Measurements from ENCODE around the gene ZNF787.
A peak's percentile ranks its signal among the peaks of the same experiment; 100 is the strongest.

The ZNF787 gene

DNA sequence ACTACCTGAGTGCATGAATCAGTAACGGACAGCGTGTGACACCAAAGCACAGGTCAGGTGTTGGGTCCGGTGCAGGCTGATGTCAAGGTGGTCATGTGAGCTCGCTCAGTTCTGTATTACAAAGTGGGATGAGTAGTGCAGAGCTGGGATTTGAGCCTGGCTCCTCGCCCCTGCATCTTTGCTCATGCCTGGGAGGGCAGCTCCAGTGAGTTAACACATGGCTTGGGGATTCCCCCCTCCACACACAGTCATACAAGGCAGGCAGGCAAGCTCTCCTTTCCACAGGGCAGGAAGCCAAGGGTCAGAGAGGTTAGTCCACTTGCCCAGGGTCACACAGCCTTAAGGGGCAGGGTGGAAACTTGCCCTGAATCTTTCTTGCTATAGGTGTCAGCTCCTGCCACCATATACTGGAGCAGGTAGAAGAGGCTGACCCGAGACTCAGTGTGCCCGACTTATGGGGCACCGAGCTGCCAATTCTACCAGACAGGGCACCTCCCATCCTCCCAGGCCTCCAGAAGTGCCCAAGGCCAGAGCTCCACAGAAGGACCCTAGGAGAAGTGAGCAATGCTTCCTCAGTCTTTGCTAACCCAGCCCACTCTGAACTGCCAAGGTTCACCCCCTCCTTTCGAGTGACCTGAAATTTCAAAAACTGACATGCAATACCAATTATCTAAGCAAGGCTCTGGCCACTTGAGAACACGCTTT is 35.4 kb downstream of the ZNF787 start:
- DNase-seq: no peak

DNA sequence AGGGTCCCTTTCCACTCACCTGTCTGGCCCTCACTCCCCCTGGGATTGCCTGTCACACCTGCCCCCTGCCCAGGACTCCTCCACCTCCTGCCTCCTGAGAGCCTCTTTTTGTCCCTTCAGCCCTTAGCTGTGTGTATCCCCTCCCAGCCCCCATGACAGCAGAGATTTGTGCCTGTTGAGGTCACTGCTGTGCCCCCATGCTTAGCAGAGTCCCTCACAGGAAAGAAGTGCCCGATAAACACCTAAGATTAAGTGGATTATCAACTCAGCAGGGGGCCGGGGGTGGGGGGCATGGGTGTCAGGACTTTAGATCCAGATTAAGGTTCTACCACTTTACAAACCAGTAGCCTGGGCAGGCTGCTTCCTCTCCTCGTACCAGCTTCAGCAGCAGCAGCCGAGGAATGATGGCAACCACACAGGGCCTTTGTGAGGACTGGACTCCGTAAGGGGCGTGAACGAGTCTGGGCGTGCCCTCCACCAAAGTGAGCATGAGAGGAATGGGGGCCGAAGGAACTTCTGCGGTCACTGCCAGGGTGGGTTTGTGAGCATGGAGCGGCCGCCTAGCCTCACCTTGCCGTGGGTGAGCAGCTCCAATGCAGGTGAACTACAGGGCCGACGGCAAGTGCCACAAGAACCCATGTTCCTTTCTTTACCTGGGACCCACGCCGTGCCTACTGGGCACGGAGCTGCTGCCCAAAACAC is 36.1 kb downstream of the ZNF787 start:
- DNase-seq: no peak

- no peak for DNase-seq
Measured at GRCh38 chr19:56083668-56084067, 37.4 kb downstream of the ZNF787 start.

- no peak for DNase-seq
Measured at GRCh38 chr19:56080669-56081401, 40.3 kb downstream of the ZNF787 start.

GRCh38 chr19:56079609-56080008 is 41.5 kb downstream of the ZNF787 start:
- DNase-seq: no peak

- peak; percentile 41 for DNase-seq
Measured at GRCh38 chr19:56076498-56076897, 44.6 kb downstream of the ZNF787 start.

DNA sequence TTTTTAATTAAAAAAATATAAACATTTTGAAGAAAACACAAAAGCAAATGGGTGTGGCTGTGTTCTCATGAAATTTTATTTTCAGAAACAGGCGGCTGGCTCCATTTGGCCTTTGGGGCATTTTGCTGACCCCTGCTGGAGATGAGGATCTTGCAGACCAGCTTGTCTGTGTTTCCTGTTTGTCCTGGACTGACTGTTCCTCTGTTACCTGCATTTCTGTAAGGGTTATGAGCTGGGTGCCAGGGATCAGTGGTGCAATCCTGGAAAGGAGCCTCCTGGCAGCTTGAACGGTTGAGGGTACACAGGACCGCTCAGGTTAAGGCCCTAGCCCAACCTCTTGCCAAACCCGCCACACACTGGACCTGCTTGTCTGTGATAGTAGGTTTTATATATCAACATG is 49.9 kb downstream of the ZNF787 start:
- no peak for DNase-seq

- DNase-seq: no peak
Measured at GRCh38 chr19:56069642-56070041, 51.5 kb downstream of the ZNF787 start.

DNA sequence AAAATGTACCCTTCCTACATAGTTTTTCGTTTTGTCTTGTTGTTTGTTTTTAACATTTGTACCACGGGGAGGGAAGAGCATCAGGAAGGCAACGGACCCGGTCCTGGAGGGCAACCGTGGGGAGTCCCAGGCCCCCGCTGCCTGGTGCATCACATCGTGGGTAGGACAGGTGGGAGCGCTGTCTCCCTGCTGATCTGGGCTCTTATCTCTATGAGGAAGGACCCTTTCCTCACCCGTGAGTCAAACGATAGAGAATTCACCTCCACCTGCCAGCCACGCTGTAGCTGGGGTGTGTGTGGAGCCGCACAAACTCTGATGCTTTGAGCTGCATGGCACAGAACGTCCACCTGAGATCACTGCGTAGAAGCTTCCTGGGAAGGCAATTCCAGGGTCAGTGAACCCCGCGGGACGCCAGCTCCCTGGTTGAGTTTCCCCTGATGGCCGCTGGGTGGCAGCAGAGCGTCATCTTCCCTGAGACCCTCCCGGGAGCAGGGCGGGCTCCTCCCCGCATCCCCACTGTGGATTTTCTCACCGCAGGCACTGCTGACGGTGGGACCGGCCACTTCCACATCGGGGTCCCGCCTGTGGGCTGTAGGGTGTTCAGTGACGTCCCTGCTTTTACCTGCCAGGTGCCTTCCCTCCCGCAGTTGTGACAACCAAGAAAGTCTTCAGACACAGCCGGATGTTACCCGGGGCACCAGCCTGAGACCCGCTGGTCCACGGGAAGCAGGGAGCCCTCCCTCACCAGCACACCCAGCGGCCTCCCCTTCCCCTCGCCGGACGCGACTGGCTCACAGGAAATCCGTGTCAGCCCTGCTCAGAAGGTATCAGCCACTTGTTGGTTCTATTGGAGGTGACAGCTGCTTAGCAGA is 54.7 kb downstream of the ZNF787 start:
- DNase-seq: no peak

GRCh38 chr19:56053596-56053995 is 67.5 kb downstream of the ZNF787 start:
- DNase-seq: no peak

Data from T1000 (cell line).